Nucleus accumbens (tissue), 56 donors: ENCODE measurements around the gene ABCF1.

ENCODE experiments used
- DNase-seq, 56 donors: peaks; one replicate each; lab custom pipeline; 2025; lab: John Stamatoyannopoulos, UW

Gene ABCF1

DNA sequence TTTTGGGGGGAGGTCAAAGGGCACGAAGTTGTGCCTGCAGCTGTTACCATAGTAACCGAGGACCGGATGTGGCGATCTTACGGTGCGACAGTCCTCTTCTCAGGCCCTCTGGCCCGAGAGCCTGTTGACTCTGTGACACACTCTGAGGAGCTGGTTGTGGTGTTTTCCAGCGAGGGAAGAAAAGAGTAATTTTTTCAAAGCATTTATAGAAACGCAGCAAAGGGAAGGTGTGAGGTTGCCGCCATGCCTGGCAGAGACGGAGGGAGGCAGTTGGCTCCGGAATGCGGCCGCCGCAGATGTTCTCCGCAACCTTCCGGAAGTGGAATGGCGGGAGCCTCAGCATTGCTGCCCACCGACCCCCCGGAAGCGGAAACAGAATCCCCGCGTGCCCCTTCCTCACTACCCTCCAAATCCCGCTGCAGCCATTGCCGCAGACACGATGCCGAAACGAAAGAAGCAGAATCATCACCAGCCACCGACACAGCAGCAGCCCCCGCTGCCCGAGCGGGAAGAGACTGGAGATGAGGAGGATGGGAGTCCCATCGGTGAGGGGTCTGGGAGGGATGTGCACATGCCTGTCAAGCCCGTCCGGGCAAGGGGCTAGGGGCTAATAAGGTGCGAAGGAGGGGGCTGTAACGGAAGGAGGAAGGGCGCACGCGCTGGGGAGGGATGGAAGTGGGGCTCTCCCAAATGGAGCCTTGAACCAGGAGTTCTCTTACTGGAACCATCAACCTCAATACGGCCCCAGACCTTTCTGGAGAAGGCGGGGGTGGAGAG lies 14.1 kb upstream of the ABCF1 start, which contains the start of gene PRR3:
Gene PRR3, plus strand, starts transcription at position 390 of the 777 bp plus-strand sequence. Its CDS starts 50 bp downstream, at position 440.
- DNase-seq, result peak; percentile 44 to 98 (median 90)

DNA sequence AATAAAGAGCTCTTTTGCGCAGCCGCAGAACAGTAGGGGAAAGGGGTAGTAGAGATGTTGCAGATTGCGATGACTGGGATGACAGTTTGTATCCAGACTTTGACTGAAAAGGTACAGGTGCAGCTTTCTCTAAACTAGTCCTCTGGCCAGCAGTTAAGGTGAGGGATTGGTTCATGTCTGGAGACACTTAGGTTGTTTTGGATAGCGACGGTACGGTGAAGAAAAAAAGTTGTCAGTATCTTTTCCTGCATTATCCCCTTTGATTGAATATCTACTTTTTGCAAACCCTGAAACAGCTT lies 13.6 kb upstream of the ABCF1 start:
- DNase-seq, result no peak

DNA sequence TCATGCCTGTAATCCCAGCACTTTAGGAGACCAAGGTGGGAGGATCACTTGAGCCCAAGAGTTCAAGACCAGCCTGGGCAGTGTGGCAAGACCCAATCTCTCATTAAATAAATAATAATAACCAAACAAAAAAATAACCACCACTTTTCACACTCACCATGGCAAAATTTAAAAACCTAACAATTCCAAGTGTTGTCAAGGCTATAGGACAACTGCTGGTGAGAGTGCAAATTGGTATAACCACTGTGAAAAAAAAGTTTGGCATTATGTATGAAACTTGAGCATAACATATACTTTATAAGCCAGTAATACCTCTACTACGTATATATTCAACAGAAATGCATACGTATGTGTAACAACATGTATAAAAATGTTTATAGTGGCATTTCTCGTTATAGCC lies 10.3 kb upstream of the ABCF1 start:
- DNase-seq, result no peak

DNA sequence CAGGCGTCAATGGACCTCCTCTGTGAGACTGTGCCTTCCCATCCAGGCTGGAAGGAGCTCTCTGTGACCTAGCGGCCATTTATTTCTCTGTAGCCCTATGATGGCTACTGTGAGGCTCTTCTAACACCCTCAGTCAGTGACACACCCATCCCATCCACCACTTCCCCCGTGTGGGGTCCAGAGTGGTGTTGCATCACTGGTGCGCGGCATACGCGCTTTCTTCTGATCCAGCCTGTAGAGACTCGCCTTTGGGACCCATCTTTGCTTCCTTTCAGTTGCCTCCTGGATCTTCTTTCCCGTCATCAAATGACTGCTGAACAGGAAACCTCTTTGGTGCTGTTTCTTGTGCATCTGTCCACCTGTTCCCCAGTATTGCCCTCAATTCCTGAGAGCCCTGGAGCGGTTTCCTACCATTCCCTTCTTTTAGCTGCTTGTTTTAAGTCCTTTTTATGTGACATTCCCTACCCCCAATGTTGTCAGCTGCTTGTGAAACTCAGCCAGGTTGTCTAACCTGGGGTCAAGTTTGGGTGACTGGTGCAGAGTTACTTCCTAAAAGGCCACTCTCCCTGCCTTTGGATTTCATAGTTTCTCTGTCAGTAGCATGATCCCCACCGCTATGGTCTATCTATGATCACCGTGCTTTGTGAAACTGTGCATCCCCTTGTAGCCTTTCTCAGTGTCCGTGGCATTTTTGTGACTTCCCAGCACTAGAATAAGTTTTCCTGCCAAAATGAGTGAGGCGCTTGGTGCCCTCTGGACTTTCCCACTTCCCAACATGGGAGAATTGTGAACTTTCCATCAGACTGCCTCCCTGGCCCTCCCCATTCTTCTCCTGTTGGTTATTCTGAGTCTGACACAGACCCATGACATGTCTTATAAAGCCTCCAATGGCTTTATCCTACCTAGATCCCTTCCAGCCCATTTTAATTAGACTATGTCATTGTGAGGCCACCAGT lies 8.5 kb upstream of the ABCF1 start:
- no peak for DNase-seq

DNA sequence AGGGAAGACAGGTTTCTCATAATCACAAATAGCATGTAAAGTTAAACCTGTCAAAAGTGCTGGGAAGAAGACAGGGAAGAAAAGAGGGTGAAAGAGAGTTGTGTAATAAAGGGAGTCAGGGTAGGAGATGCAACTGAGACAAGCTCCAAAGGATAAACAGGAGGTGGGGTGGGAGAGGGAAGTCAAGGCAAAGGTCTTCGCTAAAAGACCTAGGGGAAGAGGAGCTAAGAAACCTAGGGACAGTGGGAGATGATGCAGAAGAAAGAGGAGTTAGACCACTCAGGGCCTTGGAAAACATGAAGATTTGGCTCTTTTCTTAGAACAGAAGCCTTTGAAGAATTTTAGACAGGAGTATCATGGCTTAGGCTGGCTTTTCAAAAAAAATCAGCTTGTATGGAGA lies 7.1 kb upstream of the ABCF1 start:
- no peak for DNase-seq

GRCh38 chr6:30565772-30566171 lies 5.5 kb upstream of the ABCF1 start:
- no peak for DNase-seq

DNA sequence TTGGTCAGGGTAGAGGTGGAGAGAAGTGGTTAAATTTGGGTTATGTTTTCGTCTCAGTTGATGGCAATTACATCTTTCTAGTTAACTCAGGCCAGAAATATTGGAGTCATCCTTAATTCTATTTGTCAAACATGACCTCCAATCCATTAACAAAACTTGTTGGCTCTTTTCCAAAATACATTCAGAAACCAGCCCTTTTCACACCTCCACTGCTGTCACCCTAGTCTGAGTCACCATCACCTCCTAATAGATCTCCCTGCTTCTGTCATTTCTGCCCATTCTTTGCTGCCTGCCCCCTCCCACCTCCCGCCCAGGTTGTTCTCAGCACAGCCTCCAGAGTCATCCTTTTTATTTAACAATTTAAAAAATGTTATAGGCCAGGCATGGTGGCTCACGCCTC lies 3.0 kb upstream of the ABCF1 start:
- DNase-seq, result peak in 27 of 56 donors; percentile 3 to 63 (median 38)

DNA sequence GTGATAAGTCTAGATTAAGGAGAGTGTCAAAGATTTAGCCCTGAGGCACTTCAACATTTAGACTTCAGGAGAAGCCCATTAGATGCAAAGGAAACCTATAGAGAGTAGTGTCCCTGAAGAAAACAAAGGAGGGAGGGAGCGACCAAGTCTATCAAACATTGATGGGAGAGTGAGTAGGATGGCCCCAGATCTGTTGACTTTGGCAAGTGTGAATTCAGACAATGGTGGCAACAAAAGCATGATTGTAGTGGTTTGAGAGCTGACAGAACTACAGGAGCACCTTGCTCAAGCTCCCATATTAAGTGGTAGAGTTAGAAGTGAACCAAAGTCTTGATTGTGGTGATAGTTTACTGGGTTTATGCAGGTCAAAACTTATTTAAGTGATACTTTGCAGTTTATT lies 979 bp upstream of the ABCF1 start:
- DNase-seq, result no peak

DNA sequence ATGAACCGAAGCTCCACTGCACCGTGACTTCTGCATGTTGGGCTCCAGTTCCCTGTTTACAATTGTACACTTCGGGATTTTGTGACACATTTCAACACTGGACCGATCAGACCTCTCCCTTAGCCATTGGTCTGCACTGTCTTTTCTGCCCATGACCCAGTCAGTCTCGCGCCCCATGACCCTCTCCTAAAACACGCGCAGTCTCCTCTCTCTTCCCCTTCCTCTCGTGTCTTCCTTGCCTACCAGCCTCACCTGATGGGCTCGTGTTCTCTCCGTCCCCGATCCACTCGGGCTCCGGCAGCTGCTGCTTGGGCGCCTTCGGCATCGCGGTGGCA lies 535 bp upstream of the ABCF1 start:
- peak in 9 of 56 donors; percentile 36 to 67 (median 59) for DNase-seq

- DNase-seq, result no peak
Measured at GRCh38 chr6:30571762-30572082, 480 bp downstream of the ABCF1 start.

DNA sequence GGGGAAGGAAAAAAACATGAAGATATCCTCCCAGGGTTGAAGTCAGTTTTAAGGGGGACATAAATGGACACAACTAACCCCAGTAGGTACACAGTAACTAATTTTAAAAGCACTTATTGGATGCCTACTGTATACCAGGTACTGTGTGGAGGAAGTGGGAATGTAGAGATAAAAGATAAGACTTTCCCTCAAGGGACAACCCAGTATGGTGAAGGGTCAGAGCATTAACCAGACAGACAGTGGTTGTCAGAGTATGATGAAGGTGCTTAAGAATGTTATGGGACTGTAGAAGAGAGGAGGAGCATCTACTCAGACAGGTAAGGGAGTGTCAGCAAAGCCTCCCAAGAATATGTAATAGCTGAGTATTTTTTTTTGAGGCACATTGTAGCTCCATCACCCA lies 906 bp downstream of the ABCF1 start:
- no peak for DNase-seq

DNA sequence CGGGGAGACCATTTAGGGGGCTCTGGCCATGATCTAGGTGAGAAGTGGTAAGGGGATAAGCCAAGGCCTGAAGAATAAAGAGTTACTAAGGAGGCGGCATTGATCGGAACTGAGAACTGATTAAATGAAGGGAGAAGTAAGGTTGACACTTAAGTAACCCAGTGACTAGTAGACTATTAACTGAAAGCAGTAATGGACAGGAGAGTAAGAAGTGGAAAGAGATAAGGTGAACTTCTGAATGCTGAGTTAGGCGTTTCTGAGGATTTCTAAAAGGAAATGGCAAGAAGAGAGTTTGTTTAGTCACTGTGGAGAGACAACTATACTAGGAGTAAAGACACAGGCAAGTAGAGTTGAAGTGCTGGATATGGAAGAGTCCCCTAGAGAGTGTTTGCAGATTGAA lies 1.9 kb downstream of the ABCF1 start:
- no peak for DNase-seq

- no peak for DNase-seq
Measured at GRCh38 chr6:30578051-30578450, 6.8 kb downstream of the ABCF1 start.

- no peak for DNase-seq
Measured at GRCh38 chr6:30583921-30584320, 12.7 kb downstream of the ABCF1 start.

- DNase-seq, result no peak
Measured at GRCh38 chr6:30589754-30590358, 18.6 kb downstream of the ABCF1 start.

GRCh38 chr6:30590509-30590908 lies 19.3 kb downstream of the ABCF1 start:
- no peak for DNase-seq

- no peak for DNase-seq
Measured at GRCh38 chr6:30591008-30591407, 19.8 kb downstream of the ABCF1 start.

GRCh38 chr6:30592287-30592686 lies 21.0 kb downstream of the ABCF1 start:
- DNase-seq, result no peak

- DNase-seq, result peak in 42 of 56 donors; percentile 3 to 86 (median 36)
Measured at GRCh38 chr6:30597315-30598144, 26.3 kb downstream of the ABCF1 start.

DNA sequence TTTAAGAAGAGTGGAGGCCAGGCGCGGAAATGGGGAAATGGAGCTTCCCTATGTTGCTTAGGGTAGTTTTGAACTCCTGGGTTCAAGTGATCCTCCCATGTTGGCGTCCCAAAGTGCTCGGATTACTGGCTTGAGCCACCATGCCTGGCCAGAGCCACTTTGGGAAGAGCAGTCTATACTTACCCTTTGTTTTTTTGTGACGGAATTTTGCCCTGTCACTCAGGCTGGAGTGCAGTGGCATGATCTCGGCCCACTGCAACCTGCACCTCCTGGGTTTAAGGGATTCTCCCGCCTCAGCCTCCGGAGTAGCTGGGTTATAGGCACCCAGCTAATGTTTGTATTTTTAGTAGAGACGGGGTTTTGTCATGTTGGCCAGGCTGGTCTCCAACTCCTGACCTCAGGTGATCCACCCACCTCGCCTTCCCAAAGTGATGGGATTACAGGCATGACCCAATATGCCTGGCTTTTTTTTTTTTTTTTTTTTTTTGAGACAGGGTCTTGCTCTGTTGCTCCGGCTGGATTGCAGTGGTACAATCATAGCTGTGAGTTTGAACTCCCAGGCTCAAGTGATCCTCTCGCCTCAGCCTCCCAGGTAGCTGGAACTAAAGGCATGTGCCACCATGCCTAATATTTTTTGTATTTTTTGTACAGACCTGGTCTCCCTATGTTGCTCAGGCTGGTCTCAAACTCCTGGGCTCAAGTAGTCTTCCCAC lies 27.8 kb downstream of the ABCF1 start:
- no peak for DNase-seq
